NCI-H774 (cell line): ENCODE results near the gene RAP1A.

Experiments
- DNase-seq: peaks from one replicate; lab custom pipeline; 2025; lab: John Stamatoyannopoulos, UW

RAP1A gene

GRCh38 chr1:111619635-111620440 lies at the start of gene RAP1A:
Gene RAP1A, plus strand, starts transcription at chr1:111619789. Its CDS starts 71,572 bp downstream, at chr1:111691361.
- DNase-seq, result peak; percentile 86

- no peak for DNase-seq
These were observed 49.7 kb upstream of the RAP1A start for GRCh38 chr1:111569913-111570312.

GRCh38 chr1:111570781-111571181 lies 48.8 kb upstream of the RAP1A start:
- no peak for DNase-seq

- no peak for DNase-seq
These were observed 48.4 kb upstream of the RAP1A start for GRCh38 chr1:111571239-111571638.

- no peak for DNase-seq
These were observed 47.6 kb upstream of the RAP1A start for GRCh38 chr1:111571987-111572386.

- no peak for DNase-seq
These were observed 43.0 kb upstream of the RAP1A start for GRCh38 chr1:111576547-111576946.

- DNase-seq, result no peak
These were observed 41.8 kb upstream of the RAP1A start for GRCh38 chr1:111577814-111578213.

GRCh38 chr1:111581166-111581565 lies 38.4 kb upstream of the RAP1A start:
- DNase-seq, result no peak

- DNase-seq, result no peak
These were observed 37.6 kb upstream of the RAP1A start for GRCh38 chr1:111582016-111582415.

GRCh38 chr1:111582644-111583618 lies 36.7 kb upstream of the RAP1A start:
- no peak for DNase-seq

GRCh38 chr1:111585447-111586086 lies 34.0 kb upstream of the RAP1A start:
- DNase-seq, result no peak

GRCh38 chr1:111586112-111586511 lies 33.5 kb upstream of the RAP1A start:
- no peak for DNase-seq

- no peak for DNase-seq
These were observed 31.9 kb upstream of the RAP1A start for GRCh38 chr1:111587509-111588174.

GRCh38 chr1:111591937-111592336 lies 27.7 kb upstream of the RAP1A start:
- DNase-seq, result no peak

GRCh38 chr1:111592389-111593361 lies 26.9 kb upstream of the RAP1A start:
- no peak for DNase-seq

GRCh38 chr1:111593403-111594305 lies 25.9 kb upstream of the RAP1A start:
- no peak for DNase-seq

GRCh38 chr1:111594306-111594693 lies 25.3 kb upstream of the RAP1A start:
- DNase-seq, result no peak

GRCh38 chr1:111595807-111596206 lies 23.8 kb upstream of the RAP1A start:
- DNase-seq, result no peak

- DNase-seq, result no peak
These were observed 23.1 kb upstream of the RAP1A start for GRCh38 chr1:111596499-111596898.

GRCh38 chr1:111597426-111597825 lies 22.2 kb upstream of the RAP1A start:
- DNase-seq, result no peak
